ENCODE results near the gene PKP3.
A peak's percentile ranks its signal among the peaks of the same experiment; 100 is the strongest.

Gene PKP3

DNA sequence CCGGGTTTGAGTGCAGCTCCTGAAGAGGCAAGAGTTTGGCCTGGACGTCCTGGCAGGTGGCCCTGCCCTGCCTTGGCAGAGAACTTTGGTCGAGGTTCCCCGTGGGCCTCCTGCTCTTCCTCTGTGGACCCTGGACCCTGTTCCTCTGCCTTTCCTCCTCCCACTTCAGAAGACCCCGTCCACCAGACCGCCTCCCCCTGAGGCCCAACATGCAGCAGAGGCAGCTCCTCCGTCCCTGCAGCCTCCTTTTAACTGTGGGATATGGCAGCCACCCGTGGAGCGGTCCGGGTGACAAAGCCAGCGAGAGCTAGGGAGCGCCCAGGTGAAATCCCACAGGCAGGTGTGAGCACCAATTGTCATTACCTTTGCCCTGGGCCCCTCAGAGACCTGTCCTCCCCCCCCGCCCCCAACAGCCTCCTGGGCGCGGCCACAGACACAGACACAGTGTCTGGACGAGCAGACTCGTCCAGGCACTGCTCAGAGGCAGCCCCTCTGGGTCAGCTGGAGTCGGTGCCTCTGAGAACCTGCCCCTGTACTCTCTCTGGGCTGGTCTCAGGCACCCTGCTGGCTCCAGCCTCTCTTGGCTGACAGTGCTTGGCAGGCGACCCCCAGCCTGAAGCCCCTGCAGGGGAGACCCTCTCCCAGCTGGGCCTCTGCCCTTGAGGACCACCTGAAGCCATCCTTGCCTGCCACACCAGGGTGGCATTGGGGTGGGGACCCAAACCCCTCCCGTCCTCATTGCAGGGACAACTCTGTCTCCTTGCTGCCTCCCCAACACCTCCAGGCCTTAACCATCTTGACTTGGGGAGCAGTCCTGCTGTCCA lies 52.0 kb downstream of the PKP3 start:
- no peaks in the 10 kb centered on the region for H3K36me3 ChIP-seq (ENCODE audit: control insufficient read depth, insufficient read depth, low read length)
- H3K9me3 ChIP-seq (ENCODE audit: control insufficient read depth, insufficient read depth, low read depth, low read length): no peaks in the 10 kb centered on the region
- no peak overlapping the region for H3K27ac ChIP-seq (ENCODE audit: low read depth, low read length)
- H3K4me3 ChIP-seq (ENCODE audit: low read depth, low read length): no peak overlapping the region
- H3K4me1 ChIP-seq (ENCODE audit: control insufficient read depth, insufficient read depth, low read length): peaks cover 10% of the 10 kb centered on the region; the same call in 1 of the 2 replicates
- no peak overlapping the region for H3K9ac ChIP-seq (ENCODE audit: low read length)
- H3K27me3 ChIP-seq (ENCODE audit: control insufficient read depth, insufficient read depth, low read length): no peaks in the 10 kb centered on the region

DNA sequence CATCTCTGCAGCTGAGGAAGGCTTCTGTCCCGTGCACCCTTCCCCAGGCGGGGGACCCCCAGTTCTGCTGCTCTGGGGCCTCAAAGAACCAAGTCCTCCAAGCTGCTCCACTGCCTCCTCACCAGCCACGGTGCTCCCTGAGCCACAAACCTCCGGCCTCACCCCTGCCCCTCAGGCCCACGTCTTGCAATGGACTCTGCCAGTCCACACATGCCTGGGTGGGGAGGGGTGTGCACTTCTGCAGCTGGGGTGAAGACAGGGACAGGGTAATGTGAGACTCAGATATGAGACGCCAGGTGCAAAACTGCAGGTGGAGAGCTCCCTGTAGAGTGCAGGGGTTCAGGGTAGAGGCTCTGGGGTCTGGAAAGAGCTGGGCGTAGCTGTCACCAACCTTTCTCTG lies 52.9 kb downstream of the PKP3 start:
- no peak overlapping the region for H3K27ac ChIP-seq (ENCODE audit: low read depth, low read length)
- H3K9ac ChIP-seq (ENCODE audit: low read length): no peak overlapping the region
- H3K4me1 ChIP-seq (ENCODE audit: control insufficient read depth, insufficient read depth, low read length): peaks cover 18% of the 10 kb centered on the region

DNA sequence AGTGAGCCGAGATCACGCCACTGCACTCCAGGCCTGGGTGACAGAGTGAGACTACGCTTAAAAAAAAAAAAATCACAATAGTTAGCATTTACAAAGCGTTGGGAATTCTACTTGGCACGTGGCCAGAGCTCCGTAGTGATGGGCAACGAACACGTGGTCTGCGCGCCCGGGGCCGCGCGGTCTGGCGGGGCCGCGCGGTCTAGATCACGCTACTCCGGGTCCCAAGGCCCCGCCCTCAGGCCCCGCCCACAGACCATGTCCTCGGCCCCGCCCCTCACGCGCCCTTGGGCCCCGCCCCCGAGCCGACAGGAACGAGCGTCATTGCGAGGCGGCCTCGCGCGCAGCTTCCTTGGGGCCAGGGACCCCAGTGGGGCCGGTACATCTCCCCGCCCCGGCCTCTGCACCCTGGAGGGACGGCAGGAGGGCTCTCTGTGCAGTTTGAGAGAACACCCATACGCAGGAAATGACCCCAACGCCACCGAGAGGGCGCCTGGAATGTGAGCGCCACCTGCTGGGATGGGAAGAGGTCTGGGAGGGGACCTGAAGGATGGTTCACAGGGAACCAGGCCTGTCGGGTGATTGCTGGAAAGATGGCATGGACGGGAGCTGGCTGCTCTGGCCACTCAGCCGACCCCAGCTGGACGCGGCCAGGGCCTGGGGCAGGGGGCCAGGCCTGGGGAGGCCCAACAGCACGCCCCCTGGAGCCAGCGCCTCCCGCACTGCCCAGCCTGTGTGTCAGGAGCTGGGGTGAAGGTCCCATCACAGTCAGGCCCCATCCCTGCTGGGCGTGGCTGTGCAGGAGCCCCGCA lies 54.1 kb downstream of the PKP3 start:
- no peaks in the 10 kb centered on the region for H3K27me3 ChIP-seq (ENCODE audit: control insufficient read depth, insufficient read depth, low read length)
- H3K4me3 ChIP-seq (ENCODE audit: low read depth, low read length): peak overlapping the region; percentile 86
- peaks cover 12% of the 10 kb centered on the region for H3K4me1 ChIP-seq (ENCODE audit: control insufficient read depth, insufficient read depth, low read length)
- H3K36me3 ChIP-seq (ENCODE audit: control insufficient read depth, insufficient read depth, low read length): peaks cover 10% of the 10 kb centered on the region
- H3K9me3 ChIP-seq (ENCODE audit: control insufficient read depth, insufficient read depth, low read depth, low read length): no peaks in the 10 kb centered on the region
- H3K9ac ChIP-seq (ENCODE audit: low read length): peak overlapping the region; percentile 71
- peak overlapping the region; percentile 69; the same call in 1 of the 2 replicates for H3K27ac ChIP-seq (ENCODE audit: low read depth, low read length)

More for the DNA sequence above, 52.9 kb downstream of the PKP3 start:
- Histone ChIP-seq H3K36me3 (ENCODE audit: control insufficient read depth, insufficient read depth, low read length) (no peaks in the 10 kb centered on the region), H3K9me3 (ENCODE audit: control insufficient read depth, insufficient read depth, low read depth, low read length) (no peaks in the 10 kb centered on the region), H3K4me3 (ENCODE audit: low read depth, low read length) (no peak overlapping the region), H3K27me3 (ENCODE audit: control insufficient read depth, insufficient read depth, low read length) (no peaks in the 10 kb centered on the region)

DNA sequence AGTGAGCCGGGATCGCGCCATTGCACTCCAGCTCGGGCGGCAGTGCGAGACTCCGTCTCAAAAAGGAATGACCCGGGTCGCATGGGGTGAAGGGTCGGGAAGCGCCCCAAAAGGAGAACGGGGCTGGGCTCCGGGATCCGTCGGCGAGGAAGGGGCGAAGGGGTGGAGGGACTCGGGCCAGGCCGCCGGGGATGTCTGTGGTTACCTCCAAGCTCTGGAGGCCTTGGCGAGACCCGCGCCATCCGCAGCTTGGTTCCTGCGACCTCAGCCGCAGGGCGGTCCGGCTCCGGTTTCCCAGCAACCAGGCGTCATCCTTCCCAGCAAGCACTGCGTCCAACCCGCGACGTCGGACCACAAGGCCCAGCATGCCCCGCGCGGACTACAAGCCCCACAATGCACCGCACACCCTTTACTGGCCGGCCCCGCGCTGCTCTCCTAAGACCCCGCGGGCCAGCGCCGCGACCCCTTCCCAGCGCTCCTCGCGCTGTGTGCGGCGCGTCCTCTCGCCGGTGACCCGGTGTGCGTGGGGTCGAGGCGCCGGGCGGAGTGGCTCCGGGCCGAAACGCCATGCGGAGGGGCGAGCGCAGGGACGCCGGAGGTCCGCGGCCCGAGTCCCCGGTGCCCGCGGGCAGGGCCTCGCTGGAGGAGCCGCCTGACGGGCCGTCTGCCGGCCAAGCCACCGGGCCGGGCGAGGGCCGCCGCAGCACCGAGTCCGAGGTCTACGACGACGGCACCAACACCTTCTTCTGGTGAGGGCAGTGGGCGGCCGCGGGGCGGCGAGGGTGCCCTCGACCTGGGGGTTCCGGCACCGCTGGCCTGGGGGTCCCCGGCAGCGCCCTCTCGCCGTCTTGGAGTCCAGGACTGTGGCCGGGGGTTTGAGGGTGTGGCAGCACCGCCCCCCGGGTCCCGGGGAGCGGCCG lies 56.1 kb downstream of the PKP3 start, which contains the start of gene PTDSS2:
PTDSS2 (plus strand) TSS at position 391 of the 920 bp plus-strand sequence; CDS start at position 568, 177 bp downstream.
- H3K9ac ChIP-seq (ENCODE audit: low read length): peak within 1 kb of the TSS; percentile 84
- peaks cover 17% of the 10 kb centered on the region for H3K4me1 ChIP-seq (ENCODE audit: control insufficient read depth, insufficient read depth, low read length)
- no peaks in the 10 kb centered on the region for H3K9me3 ChIP-seq (ENCODE audit: control insufficient read depth, insufficient read depth, low read depth, low read length)
- H3K36me3 ChIP-seq (ENCODE audit: control insufficient read depth, insufficient read depth, low read length): peaks cover 23% of the 10 kb centered on the region
- H3K4me3 ChIP-seq (ENCODE audit: low read depth, low read length): peak within 1 kb of the TSS; percentile 77
- H3K27me3 ChIP-seq (ENCODE audit: control insufficient read depth, insufficient read depth, low read length): no peaks in the 10 kb centered on the region
- H3K27ac ChIP-seq (ENCODE audit: low read depth, low read length): peak within 1 kb of the TSS; percentile 71

DNA sequence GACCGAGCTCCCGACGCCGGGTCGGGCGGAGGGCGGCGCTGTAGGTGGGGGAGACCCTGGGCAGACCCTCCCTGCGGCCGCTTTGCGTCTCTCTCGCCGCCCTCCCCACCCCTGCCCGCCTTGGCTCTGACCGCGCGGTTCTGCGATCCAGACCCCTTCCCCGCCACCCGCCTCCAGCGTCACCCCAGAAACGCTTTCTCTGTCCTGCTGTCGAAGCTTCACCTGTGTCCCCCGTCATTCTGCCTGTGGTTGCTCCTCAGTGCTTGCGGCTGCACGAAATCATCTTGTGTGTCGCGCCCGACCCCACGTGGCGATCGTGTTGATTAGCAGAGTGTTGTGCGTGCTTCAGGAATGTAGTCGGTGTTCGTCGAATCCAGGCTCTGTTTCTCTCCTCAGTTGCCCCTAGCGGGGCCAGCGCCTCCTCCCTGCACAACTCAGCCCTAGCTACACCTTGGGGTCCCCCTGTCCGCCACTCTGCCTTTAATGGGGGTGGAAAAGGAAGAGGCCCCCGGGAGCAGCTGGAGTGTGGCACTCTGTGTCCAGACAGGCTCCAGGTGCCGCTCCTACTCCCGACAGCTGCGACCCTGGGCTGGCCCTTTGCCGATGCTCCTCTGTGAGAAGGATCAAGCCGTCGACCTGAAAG lies 56.9 kb downstream of the PKP3 start:
- Histone ChIP-seq H3K27me3 (ENCODE audit: control insufficient read depth, insufficient read depth, low read length) (no peaks in the 10 kb centered on the region), H3K27ac (ENCODE audit: low read depth, low read length) (no peak overlapping the region; the same call in 1 of the 2 replicates), H3K9ac (ENCODE audit: low read length) (peak overlapping the region; percentile 84), H3K36me3 (ENCODE audit: control insufficient read depth, insufficient read depth, low read length) (peaks cover 23% of the 10 kb centered on the region), H3K9me3 (ENCODE audit: control insufficient read depth, insufficient read depth, low read depth, low read length) (no peaks in the 10 kb centered on the region), H3K4me3 (ENCODE audit: low read depth, low read length) (peak overlapping the region; percentile 77), H3K4me1 (ENCODE audit: control insufficient read depth, insufficient read depth, low read length) (peaks cover 25% of the 10 kb centered on the region)

DNA sequence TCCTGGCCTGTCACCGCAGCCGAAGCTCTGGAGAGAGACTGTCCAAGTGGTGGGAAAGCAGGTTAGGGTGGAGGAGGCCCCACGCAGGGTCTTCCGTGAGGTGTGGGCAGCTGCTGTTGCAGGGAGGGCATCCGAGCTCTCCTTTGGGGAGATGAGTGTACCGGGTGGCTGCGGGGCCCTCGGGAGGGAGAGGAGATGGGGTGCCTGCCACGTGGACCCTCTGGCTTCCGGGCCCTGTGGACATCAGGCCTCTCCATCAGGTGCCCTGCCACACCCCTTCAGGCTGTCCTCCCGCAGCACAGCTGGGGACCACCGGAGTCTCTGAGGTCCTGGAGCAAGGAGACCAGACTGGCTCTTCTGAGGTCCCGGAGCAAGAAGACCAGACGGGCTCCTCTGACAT lies 57.7 kb downstream of the PKP3 start:
- H3K4me1 ChIP-seq (ENCODE audit: control insufficient read depth, insufficient read depth, low read length): peaks cover 26% of the 10 kb centered on the region
- peaks cover 23% of the 10 kb centered on the region for H3K36me3 ChIP-seq (ENCODE audit: control insufficient read depth, insufficient read depth, low read length)
- H3K27ac ChIP-seq (ENCODE audit: low read depth, low read length): no peak overlapping the region
- H3K9ac ChIP-seq (ENCODE audit: low read length): no peak overlapping the region
- no peaks in the 10 kb centered on the region for H3K9me3 ChIP-seq (ENCODE audit: control insufficient read depth, insufficient read depth, low read depth, low read length)
- peak overlapping the region; percentile 77 for H3K4me3 ChIP-seq (ENCODE audit: low read depth, low read length)
- no peaks in the 10 kb centered on the region for H3K27me3 ChIP-seq (ENCODE audit: control insufficient read depth, insufficient read depth, low read length)

DNA sequence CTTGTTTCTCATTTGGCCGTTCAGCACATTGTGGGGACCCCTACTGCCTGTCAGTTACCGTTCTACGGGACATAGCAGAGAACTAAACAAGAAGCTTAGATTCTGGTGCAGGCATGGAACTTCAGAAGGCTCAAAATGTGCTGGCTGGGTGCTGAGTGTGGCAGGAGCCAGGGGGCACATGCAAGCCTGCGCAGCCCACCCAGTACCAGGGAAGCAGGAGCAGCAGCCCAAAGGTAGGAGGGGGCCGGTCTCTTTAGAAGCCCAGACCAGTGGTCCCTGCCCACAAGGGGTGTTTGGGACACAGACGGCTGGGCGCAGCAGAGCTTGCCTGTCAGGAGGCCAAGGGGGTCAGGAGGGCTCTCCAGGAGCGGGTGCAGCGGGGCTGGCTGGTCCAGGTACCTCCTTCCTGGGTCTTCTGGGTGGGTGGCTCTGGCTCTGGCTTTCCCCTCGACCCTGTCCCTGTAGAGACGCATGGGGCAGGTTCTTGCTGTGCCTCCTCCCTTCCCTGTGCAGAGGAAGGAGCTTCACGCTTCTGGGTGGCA lies 58.3 kb downstream of the PKP3 start:
- H3K4me1 ChIP-seq (ENCODE audit: control insufficient read depth, insufficient read depth, low read length): peaks cover 29% of the 10 kb centered on the region
- H3K9me3 ChIP-seq (ENCODE audit: control insufficient read depth, insufficient read depth, low read depth, low read length): no peaks in the 10 kb centered on the region
- no peak overlapping the region for H3K9ac ChIP-seq (ENCODE audit: low read length)
- H3K27ac ChIP-seq (ENCODE audit: low read depth, low read length): no peak overlapping the region
- peaks cover 23% of the 10 kb centered on the region for H3K36me3 ChIP-seq (ENCODE audit: control insufficient read depth, insufficient read depth, low read length)
- H3K4me3 ChIP-seq (ENCODE audit: low read depth, low read length): no peak overlapping the region
- no peaks in the 10 kb centered on the region for H3K27me3 ChIP-seq (ENCODE audit: control insufficient read depth, insufficient read depth, low read length)

DNA sequence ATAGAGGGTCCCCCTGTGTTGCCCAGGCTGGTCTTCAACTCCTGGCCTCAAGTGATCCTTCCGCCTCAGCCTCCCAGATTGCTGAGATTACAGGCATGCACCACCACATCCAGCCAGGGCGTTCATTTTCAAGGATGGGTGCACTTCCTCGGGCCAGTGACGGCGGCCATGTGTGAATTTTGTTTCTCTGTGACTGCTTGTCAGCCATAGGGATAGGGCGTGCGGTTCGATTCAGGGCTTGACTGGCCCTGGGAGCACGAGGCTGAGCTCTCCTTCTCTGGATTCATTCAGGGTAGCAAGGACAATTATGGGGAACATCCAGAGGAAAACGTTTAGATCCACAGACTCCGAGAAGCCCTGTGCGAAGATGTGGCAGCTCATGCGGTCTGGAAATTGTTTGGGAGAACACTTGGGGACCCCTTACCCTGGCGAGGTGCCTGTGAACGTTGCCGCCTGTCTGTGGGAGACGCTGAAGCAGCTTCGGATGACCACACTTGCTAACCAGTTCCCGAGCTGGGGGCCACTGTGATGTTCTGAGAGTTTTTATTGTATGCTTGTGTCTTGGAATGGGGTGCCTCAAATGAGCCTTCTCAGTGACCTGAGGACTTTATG lies 59.0 kb downstream of the PKP3 start:
- Histone ChIP-seq H3K36me3 (ENCODE audit: control insufficient read depth, insufficient read depth, low read length) (peaks cover 23% of the 10 kb centered on the region), H3K27ac (ENCODE audit: low read depth, low read length) (no peak overlapping the region), H3K9ac (ENCODE audit: low read length) (no peak overlapping the region), H3K27me3 (ENCODE audit: control insufficient read depth, insufficient read depth, low read length) (no peaks in the 10 kb centered on the region), H3K4me1 (ENCODE audit: control insufficient read depth, insufficient read depth, low read length) (peaks cover 34% of the 10 kb centered on the region), H3K9me3 (ENCODE audit: control insufficient read depth, insufficient read depth, low read depth, low read length) (no peaks in the 10 kb centered on the region), H3K4me3 (ENCODE audit: low read depth, low read length) (no peak overlapping the region)

DNA sequence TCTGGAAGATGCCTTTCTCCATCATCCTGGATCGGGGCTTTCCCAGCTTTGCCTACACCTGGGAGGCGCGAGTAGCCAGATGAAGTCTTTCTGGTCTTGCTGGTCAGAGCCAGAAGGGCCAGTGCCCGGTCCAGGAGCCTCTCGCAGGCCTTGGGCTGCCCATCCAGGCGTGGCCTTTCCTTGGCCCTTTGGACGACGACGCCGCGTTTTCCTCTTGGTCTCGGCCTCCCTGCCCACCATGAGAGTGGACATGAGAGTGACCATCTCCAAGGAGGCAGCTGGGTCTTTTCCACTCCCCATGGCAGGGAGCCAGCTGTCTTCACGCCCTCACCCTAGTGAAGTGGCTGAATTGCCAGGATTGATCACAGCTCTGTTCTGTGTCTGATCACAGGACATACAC lies 59.6 kb downstream of the PKP3 start:
- H3K9me3 ChIP-seq (ENCODE audit: control insufficient read depth, insufficient read depth, low read depth, low read length): no peaks in the 10 kb centered on the region
- H3K4me1 ChIP-seq (ENCODE audit: control insufficient read depth, insufficient read depth, low read length): peaks cover 34% of the 10 kb centered on the region
- no peak overlapping the region for H3K4me3 ChIP-seq (ENCODE audit: low read depth, low read length)
- H3K27ac ChIP-seq (ENCODE audit: low read depth, low read length): no peak overlapping the region
- peaks cover 23% of the 10 kb centered on the region for H3K36me3 ChIP-seq (ENCODE audit: control insufficient read depth, insufficient read depth, low read length)
- no peak overlapping the region for H3K9ac ChIP-seq (ENCODE audit: low read length)
- H3K27me3 ChIP-seq (ENCODE audit: control insufficient read depth, insufficient read depth, low read length): no peaks in the 10 kb centered on the region

All from HUES6 (cell line).